T-helper 2 cell treated with Interferon-gamma antibody and Interleukin-4, amounts not matched to agents 100 ng/mL and 5 ng/mL, for 36 hours (primary cell): ENCODE results near the gene NEK10. TPM values are rescaled to one million over a fixed set of nuclear protein-coding genes. Genes with fewer than 3 reads are reported as not detected.

ENCODE experiments used
- intact Hi-C: fragments of 100-400 bp; cut with micrococcal nuclease; formaldehyde crosslinking; loops from one replicate; pipeline ENCODE4 v1.15.1; 2023
- total RNA-seq: library from RNA; stranded (reverse); gene quantifications from 2 replicates; pipeline ENCODE4 v1.2.3, GENCODE V29; 2022

The NEK10 gene
- total RNA-seq, 1 donor from 2014 or later, result 1.5 TPM

DNA sequence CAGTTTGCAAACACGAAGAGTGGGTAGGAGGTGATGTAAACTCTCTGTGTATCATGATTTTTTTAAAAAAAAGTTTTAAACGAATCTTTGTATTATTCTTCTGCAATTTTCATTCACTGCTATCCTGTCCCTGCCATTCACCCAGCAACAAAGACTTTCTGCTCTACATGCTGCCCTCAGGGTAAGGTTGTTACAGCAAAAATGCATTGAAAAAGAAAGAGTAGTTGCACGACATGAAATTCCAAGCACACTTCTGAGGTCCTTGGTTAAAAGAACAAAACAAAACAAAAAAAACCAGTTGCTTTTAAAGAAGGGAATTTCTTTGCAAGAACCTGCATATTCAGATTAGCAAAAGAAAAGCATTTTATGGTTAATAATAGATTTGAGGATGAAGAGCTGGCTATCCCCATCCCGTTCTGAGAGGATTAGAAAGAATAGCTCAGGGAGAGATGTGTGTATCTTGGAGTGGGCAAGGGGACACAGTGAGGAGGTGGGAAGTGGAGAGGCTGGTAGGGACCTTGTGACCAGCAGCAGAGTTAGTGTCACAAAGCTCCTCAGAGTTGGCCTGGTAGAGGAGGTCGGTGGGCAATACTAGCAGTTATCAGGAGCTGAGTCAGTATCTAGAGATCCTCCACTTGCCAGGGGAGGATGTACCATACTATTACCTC is 290.8 kb downstream of the NEK10 start:
- intact Hi-C loops, result no loop called here

DNA sequence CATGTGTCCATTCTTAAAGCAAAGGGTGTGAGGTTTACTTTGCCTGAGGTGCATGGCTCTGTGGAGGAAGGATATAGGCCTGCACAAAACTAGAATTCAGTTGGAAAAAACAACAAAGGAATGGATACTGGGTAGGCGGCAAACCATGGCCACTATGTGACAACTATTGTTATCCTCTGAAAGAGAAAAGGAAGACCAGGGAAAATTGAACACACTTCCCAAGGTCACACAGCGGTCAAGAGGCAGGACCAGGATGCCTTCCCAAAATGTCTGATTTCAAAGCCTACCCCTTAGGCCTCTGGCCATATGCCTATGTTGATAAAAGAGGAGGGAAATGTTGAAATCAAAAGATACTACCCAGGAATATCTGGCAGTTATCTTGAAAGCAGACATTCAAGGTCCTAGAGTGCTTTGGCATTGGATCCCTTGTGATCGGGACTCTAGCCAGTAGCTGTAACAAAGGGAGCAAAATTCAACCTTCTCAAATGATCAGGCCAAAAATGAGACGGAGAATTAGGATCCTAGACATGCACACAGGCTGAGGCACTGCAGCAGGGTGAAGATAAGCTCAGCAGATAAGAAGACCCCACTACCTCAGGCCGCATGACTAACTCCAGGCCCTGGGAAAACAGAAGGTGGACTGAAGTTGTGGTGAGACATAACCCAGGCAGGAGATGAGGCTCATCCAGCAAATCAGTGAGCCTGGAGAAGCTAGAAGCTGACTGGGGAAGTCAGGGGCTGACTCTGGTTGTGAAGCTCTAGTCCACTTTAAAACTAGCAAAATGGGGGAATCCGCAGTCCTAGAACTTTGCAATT is 292.2 kb downstream of the NEK10 start:
- intact Hi-C loops, result no loop called here

DNA sequence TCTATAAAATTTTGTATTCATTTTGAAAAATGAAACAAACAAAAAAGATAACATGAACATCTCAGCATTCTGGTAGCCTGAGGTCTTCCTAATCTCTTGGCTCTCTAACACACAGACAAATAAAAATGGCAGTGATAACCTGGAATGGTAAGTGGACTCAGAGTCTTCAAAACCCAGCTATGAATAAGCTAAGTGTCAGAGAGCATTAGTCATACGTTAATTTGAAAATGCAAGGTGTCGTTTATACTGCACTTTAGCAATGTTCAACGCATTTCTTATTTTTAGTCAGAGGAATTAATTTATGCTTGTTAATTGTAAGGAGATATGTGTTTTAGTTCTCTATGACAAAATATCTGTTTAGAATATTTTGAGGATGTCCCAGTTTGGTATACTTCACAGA is 294.3 kb downstream of the NEK10 start:
- intact Hi-C loops, result no loop called here

DNA sequence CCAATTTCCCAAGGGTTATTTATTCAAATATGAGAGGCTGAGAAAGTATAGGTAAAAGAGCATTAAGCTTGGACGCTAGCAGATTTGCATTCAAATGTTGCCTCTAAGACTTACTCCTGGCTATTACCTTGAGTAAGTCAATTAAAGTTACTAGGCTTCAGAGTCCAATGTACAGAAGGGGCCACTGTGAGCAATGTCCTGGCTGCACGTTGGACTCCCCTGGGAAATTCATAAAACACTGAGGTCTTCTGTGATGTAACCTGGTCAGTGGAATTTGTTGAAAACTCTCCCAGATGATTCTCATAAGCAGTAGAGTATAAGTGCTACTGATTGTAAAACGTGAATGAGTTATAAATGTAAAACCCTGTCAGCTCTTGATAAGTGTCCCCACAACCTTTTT is 295.3 kb downstream of the NEK10 start:
- intact Hi-C loops, result no loop called here

DNA sequence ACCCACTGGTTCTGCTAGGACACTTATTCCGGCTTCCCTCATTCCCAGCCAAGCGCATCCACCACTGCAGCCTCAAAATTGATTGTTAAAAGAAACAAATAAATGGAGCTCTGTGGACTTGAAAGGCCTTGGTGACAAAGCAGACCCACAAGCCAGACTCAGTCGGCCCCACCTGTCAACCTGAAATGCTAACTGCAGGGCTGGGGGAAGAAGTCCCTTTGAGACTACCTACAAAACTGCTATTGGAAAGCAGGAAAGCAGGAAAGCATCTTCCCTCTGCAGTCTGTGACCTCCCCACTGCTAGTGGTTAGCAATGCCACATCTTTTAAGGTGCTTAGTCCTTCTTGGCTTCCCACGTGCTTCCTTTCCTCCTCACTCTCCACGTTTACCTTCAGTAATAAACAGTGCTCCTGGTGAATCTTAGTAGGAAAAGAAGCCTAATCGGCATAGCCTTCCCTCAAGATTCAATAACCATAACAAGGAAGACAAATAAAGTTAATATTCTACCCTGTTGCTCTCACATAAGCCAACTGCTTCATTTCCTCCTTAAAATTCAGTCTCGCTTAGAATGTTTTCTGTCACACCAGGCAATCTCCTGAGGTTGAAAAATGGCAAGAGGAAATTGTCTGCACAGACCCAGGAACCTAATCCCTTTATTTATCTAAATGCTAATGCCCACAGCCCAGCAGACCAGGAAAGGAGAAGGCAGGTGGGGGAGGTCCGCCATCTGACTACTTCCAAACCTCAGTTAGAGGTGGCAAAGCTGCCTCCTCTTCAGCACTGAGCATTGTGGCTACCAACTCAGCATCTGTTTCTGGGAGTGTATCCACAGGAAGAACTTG is 296.2 kb downstream of the NEK10 start:
- intact Hi-C loops, result no loop called here

DNA sequence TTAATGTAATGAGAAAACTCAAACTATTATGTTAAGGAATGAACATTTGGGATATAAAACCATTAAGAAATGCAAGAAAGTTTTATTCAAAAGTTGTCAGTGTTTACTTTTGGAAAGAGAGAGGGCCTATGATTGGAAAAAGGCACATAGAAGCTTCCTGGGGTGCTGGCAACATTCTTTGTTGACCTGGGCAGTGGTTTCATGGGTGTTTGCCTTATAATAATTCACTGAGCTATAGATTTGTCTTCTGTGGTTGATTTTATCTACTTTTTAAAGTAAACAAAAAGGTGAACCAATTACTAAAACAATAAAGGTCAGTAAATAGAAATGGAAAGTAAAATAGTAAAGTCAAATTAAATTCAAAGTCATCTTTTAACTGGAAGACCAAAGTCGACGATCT is 308.8 kb downstream of the NEK10 start:
- intact Hi-C loops, result no loop called here

Other genes with a start within 250 kb of the NEK10 start
- gene SLC4A7, start 115.0 kb upstream of the NEK10 start, total RNA-seq, result 57.3 and 65.9 TPM in 2 replicates